ENCODE data around the gene SOX3.

The SOX3 gene
- 0 to 0.09 (median 0) reads per million in 4 experiments for total RNA-seq

- no peak for DNase-seq
These were observed at the start of gene SOX3 for GRCh38 chrX:140504371-140505324. Gene SOX3, minus strand, starts transcription at chrX:140505069. Its CDS starts 9 bp downstream, at chrX:140505060.

DNA sequence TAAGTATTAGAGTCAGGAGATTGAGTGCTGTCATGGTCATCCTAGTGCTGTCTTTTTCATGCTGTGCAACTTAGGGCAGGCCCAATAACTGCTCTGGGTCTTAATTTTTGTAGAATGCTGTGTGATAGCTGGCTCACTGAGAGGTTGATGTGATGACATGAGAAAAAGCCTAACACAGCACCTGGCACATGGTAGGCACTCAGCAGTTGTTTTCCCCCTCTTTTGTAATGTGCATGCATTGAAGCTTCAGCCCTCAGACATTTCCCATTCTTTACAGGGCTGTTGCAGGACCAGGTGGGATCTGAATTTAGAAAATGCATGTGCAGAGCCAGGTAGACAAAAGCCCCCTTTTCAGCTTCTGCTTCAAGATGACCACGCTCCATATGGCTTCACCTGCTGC, 44.1 kb upstream of the SOX3 start:
- DNase-seq = no peak

DNA sequence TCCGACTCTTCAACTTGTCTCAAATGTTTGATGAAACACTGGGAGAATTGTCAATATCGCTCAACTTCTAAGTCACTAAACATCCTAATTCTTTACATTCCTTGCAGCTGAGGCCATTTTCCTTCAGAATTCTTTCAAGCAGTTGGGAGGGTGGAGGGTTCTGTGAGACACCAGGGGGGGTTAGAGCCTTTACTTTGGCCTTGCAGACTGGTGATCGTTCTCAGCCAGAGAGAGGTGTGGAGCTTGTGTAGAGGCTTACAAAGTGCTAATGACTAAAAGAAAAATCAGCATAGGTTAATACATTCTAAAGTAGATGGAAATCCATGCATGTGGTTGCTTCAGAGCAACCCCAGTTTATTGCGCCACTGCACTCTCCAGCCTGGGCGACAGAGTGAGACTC, 21.3 kb upstream of the SOX3 start:
- DNase-seq = no peak

DNA sequence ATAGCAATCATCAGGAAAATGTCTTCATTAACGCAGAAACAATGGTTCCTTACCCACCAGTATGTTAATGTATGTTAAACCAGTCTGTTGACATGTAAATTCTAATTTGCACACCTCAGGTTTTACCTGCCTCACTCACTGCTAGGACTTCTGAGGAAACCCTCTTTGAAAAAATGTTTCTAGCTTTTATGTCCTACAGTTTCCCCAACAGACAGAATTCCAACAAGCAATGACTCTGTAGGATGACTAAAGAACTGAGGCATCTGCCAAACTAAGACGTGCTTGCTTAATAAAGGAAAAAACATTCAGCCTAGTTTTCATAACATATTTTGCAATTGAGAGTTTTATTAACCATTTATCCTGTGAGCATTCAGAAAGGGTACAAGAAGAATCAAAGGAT, 20.6 kb upstream of the SOX3 start:
- no peak for DNase-seq

DNA sequence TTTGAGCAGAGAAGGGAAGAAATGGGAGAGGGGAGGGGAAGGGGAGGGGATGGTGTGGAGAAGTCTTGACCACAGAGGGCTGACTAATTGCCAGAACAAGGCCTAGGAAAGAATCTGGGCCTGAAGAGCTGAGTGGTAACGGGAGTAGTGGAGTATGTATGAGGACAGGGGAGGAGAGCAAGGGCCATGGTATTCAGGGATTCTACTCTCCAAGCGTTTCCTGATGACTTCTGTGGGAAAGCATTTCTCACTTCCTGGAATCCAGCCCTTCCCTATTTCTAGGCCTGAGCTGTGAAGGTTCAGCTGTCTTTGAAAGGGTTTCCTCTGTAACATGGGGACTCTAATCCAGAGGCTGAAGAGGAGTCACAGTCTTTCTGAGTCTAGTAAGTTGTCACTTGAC, 19.7 kb upstream of the SOX3 start:
- DNase-seq = no peak

GRCh38 chrX:140521393-140521792, 16.5 kb upstream of the SOX3 start:
- no peak for DNase-seq

- no peak for DNase-seq
These were observed 9.7 kb upstream of the SOX3 start for GRCh38 chrX:140514554-140514953.

DNA sequence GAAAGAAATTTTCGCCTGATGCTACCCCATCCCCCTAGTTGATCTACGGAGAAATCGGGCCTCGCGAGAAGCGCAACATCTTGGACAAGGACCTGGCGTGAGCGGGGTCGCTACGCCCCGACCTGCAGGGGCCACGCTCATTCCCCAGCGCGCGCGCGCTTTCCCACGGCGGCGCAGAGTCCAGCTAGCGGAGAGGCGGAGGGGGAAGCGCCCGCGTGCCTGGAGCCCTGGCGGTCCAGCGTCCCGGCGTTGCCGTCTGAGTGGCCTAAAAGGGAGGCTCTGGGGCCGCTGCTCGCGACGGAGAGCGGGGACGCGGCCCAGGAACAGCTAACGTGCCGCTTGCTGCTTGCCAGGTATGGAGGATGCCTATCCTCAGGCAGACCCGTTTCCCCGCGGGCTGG, 6.0 kb upstream of the SOX3 start:
- DNase-seq = no peak

- DNase-seq = no peak
These were observed 5.4 kb upstream of the SOX3 start for GRCh38 chrX:140510306-140510676.

DNA sequence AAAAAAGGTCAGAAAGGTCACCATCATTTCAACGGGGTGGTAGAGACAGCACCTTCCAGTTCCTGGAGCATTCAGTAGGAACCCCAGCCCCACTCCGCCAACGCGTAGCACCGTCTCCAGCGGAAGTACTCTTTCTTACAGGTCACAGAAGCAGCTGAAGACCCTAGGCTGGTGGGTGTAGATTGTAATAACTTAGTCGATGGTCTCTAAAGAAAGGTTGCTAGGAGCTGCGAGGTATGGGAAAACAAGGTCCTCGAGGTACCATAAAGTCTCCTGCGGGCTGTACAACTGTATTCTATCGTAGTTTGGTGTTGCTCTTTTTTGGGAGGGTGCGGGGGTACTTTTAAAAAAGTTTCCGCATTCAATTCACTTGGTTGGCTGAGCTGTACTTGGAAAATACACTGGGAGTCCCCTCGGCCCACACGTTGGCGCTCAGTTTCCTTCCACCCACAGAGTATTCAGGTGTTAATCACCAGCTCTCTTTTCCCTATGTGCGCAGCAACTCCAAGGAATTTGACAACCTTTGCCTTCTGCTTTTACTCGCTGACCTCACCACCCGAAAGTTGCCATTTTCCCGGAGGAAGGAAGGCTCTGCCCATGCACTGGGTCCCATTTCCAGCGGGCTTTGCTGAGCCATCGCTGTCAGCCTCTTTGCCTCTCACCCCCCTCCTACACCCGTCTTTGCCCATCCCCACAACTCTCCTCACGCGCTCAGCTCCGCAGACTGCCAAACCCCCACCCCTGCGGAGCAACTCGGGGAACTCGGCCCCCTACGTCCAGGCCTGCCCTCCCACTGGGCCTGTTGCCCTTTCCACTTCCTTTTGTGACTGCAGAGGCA, 4.8 kb upstream of the SOX3 start:
- DNase-seq = no peak

DNA sequence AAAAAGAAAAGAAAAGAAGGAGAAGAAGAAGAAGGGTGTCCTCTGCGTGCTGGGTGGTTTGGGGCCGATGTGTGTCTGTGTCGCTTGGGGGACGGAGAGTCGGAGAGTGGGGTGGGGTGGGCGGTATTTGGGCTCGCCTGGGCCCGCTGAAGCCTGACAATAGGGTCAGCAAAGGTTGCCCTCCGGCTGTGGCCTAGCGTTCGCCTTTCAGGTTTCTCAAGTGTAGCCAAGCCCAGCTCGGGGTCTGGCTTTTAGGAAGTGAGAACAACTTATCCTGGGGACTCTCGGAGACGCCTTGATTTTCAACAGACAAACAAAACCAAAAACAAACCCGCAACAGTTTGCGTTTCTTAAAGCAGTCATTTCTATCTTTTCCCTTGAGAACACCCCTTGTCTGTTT, 4.1 kb upstream of the SOX3 start:
- DNase-seq = no peak

DNA sequence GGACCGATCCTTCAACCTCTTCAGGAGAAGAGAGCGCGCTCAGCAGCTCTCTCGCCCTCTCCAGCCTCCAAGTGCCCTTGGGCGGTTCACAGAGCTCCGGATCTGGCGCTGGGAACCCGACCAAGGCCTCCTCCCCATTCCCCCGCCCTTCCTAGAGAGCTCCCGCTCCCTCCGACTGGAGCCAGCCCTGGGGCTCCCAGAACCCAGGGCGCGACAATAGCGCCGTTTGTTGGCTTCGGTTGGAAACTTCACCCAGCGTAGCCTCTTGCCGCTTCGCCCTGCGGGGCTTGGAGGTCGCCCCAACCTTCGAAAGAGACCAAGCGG, 3.1 kb upstream of the SOX3 start:
- no peak for DNase-seq

DNA sequence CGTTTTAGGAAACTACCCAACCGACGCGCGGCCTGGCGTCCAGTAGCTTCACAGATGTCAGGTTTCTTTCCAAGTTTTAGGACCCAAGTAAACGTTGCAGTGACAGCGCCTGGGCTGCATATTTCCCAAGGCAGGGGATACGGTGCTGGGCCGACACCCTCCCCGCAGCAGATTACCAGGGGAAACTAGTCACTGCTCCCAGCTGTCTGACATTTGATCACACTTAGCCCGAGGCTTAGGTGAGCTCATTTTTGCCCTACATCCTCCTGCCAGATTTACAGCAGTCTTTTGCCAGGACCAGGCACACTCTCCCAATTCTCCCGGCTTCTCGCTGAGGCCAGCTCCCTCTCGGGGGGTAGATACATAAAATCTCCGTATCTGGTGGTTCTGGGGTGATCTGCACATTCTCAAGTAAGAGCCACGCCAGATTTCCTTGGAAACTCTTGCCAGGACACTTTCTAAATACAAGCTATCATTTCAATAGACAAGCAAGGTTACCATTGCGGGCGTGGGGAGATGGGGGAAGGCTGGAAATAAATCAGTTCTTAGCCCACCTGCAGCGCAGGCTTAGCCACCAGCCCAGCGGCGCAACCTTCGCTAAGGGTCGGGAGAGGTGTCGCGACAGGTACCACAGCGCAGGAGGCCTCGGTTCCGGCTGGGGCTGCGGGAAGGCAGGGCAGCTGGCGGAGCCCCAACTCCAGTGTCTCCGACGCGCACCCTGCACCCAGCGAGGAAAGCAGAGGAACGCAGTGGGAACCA, 2.5 kb upstream of the SOX3 start:
- no peak for DNase-seq

GRCh38 chrX:140505421-140506337, 810 bp upstream of the SOX3 start:
- DNase-seq = no peak

GRCh38 chrX:140503714-140504351, 1.0 kb downstream of the SOX3 start:
- DNase-seq = no peak

DNA sequence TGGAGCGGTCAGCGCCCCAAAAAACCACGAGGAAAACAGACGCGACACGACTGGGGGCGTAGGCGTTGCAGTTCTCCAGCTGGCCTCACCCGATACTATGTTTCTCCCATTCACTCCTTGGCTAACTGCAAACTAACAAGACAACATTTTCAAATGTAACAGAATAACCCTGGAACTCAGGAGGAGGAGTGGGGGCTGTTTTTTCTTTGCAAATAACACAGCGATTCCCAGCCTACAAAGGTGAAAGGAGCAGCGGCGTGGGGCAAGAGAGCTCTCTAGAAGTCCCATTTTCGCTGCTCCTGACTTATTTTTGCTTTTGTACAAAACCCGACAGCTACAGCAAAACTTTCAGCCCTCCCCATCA, 1.6 kb downstream of the SOX3 start:
- DNase-seq = no peak

DNA sequence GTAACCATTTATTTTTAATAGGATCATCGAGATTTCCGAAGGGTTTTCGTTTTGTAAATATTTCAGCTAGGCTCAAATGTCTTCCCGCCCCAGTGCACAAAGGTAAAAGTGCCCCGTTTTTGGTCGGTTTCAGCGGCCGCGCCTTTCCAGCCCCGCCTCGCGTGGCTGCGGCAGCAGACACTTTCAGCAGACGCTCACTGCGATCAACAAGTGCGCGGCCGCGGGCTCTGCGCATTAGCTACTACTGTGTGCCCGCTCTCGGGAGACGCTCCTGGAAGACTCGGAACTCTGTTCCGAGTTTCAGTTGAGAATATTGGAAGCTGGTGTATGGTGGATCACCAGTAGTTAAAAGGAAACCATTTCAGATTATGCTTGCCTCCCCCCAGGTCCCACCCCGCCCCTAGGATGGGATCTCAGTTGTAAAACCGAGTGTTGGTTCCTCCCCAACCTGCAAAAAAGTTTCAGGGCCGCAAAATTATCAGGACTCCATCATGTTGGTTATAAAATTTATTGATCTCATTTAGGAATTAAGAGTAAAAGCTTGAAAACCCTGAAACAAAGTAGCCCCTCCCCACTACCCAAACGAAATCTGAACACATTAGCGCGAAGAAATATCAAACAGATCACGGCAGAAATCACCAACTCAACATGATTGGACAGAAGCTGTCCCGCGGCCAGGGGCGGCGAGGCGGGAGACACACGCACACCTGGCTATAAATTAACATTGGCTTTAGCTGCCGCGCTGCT, 2.2 kb downstream of the SOX3 start:
- no peak for DNase-seq

- DNase-seq = no peak
These were observed 2.9 kb downstream of the SOX3 start for GRCh38 chrX:140501940-140502468.

DNA sequence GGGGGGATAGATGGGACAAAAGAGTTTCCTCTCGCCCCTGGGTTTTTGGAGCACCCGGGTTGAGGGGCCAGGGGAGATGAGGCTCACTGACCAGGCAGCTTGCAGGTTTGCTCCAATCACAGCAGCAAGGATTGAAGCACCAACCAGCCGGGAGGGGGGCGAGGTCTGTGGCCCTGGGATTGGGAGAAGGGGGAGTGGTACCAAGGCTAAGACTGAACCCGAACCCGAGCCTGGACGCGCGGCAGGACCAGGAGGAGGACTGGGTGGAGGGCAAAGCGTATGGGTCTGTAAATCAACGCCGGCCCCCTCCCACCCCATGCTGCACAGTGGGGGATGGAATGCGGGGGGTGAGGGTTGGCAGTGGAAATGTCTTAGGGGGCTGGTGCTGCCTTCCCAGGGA, 3.5 kb downstream of the SOX3 start:
- DNase-seq = no peak

- DNase-seq = no peak
These were observed 4.4 kb downstream of the SOX3 start for GRCh38 chrX:140500441-140500840.

GRCh38 chrX:140495739-140496138, 9.1 kb downstream of the SOX3 start:
- DNase-seq = no peak

Measured in effector CD8-positive, alpha-beta T cell (primary cell).